Spleen (tissue), 11 donors: ENCODE measurements around the gene ABCB4. TPM values are rescaled to one million over a fixed set of nuclear protein-coding genes. Genes with fewer than 3 reads are reported as not detected.

ENCODE experiments used
- DNase-seq: peaks from one replicate; pipeline ENCODE4 v3.0.0-alpha.2; 2020
- H3K27ac ChIP-seq, 8 donors: fragments of 200-600 bp; sonication (generic) in 7 of 8; 1 replicate in 4 of 8; 2 replicates in 4 of 8; pipeline versions ENCODE4 v1.5.0 to v1.8.0; 2016 to 2021; ENCODE audit warnings: inconsistent platforms in 4 of 8, mild to moderate bottlenecking in 4 of 8, moderate library complexity in 1 of 8
- H3K27me3 ChIP-seq, 7 donors: fragments of 200-600 bp; sonication (generic) in 6 of 7; replicated peaks in 1 of 7; 1 replicate in 4 of 7; 2 replicates in 3 of 7; pipeline versions ENCODE4 v1.5.0 to v1.8.0; 2016 to 2021; ENCODE audit warnings: inconsistent platforms in 3 of 7, mild to moderate bottlenecking in 1 of 7
- H3K36me3 ChIP-seq, 6 donors: fragments of 200-600 bp; sonication (generic) in 5 of 6; 1 replicate in 4 of 6; 2 replicates in 2 of 6; pipeline versions ENCODE4 v1.5.0 to v1.8.0; 2016 to 2021; ENCODE audit warnings: inconsistent platforms in 2 of 6
- H3K4me1 ChIP-seq, 6 donors: fragments of 200-600 bp; sonication (generic) in 5 of 6; 1 replicate in 3 of 6; 2 replicates in 3 of 6; pipeline versions ENCODE4 v1.5.0 to v1.8.0; 2016 to 2021; ENCODE audit warnings: inconsistent platforms in 3 of 6
- H3K4me3 ChIP-seq, 8 donors: fragments of 200-600 bp; sonication (generic) in 7 of 8; 1 replicate in 4 of 8; 2 replicates in 4 of 8; pipeline versions ENCODE4 v1.5.0 to v1.8.0; 2016 to 2021; ENCODE audit warnings: inconsistent platforms in 4 of 8, mild to moderate bottlenecking in 4 of 8, moderate library complexity in 2 of 8
- H3K9me3 ChIP-seq, 8 donors: fragments of 200-600 bp; sonication (generic) in 7 of 8; 1 replicate in 4 of 8; 2 replicates in 4 of 8; pipeline versions ENCODE4 v1.5.0 to v1.8.0; 2016 to 2021; ENCODE audit warnings: inconsistent platforms in 4 of 8
- POLR2A ChIP-seq, 3 donors: fragments of 450-650 bp; IDR thresholded peaks; one replicate each; pipeline ENCODE4 v1.5.1; 2017; ENCODE audit warnings: antibody characterized with exemption in 3 of 3, mild to moderate bottlenecking in 1 of 3
- POLR2AphosphoS5 ChIP-seq, 3 donors: sonication (generic); formaldehyde crosslinking; IDR thresholded peaks; one replicate each; pipeline ENCODE4 v1.5.1; 2017; ENCODE audit warnings: antibody characterized with exemption in 3 of 3
- WGBS, 5 donors: extraction: QIAGEN DNeasy Blood & Tissue Kit in 3 of 5; methylation state at CpG; one replicate each; pipeline versions ENCODE4 v1.1.5 to v1.1.7; 2013 to 2018; 5-methylcytosine and 5-hydroxymethylcytosine counted together
- intact Hi-C: fragments of 100-400 bp; cut with DNase I; formaldehyde crosslinking; loops from one replicate; pipeline ENCODE4 v1.15.0; 2023; ENCODE audit warnings: low total_unique reads
- polyA plus RNA-seq, 3 donors: library from polyadenylated mRNA; stranded (reverse); fragments of 200-250 nt; gene quantifications; one replicate each; pipeline ENCODE4 v1.2.1, GENCODE V29; 2013
- total RNA-seq, 7 donors: library from RNA; depleted of rRNA in 3 of 7; stranded (reverse); fragments of >200 nt in 3 of 7; fragmentation: NEBNext Ultra II Directional in 4 of 7; extraction: Animal tissue kit (Norgen Biotek cat#: 25700) in 4 of 7; gene quantifications; one replicate each; pipeline versions ENCODE4 v1.1.0 to v1.2.1, GENCODE V29; 2016 to 2021
- TF ChIP-seq, protein P1 (sequence below), 11 experiments: fragments of 200-600 bp in 7 of 11; fragments of 450-650 bp in 4 of 11; sonication (generic) in 4 of 11; IDR thresholded peaks in 8 of 11; conservative IDR thresholded peaks in 3 of 11; 1 replicate in 7 of 11; 2 replicates in 4 of 11; pipeline versions ENCODE4 v1.4.0 to v1.8.0; 2016 to 2021; ENCODE audit warnings: antibody characterized with exemption in 11 of 11, inconsistent platforms in 4 of 11, mild to moderate bottlenecking in 1 of 11
- donor health status: healthy with polysubstance abuse.
- donor health status: DM: no; HTN: no; CAD: no; lungs with moderate emphysema.
- donor health status: DM: no; HTN: no; CAD: no.
- donor health status: Bipolar disorder and iron deficiency.
- donor health status: healthy.
- donor health status: DM: no; HTN: no; CAD: no.
- donor health status: DM: yes; HTN: yes; CAD: no.

ABCB4 gene
- total and polyA plus RNA-seq, 10 donors, result 12.1 to 37.5 (median 21.7) TPM

DNA sequence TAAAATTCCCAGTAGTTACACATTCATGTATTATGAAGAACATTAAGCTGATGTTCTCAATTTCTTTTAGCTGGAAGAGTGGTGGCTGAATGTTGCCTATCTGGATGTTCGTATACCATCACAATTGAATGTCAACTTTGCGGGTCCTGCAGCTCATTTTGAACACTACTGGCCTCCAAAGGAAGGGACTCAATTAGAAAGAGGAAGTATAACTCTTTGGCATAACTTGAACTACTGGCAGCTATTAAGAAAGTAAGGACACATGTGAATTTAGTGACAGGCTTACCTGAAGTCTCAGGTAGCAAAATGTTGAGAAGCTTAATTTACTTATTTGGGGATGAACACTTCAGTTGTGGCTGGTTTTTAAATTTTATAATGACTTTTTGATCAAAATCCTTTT is 114.2 kb downstream of the ABCB4 start:
- 83 to 96% (median 91%) methylated on average over 2 of the region's 2 CpGs for WGBS, 5 donors
- no peak overlapping the region for H3K4me3 ChIP-seq
- no peaks in the 10 kb centered on the region for H3K9me3 ChIP-seq
- no peaks in the 10 kb centered on the region for H3K4me1 ChIP-seq
- TF ChIP-seq, protein P1, sequence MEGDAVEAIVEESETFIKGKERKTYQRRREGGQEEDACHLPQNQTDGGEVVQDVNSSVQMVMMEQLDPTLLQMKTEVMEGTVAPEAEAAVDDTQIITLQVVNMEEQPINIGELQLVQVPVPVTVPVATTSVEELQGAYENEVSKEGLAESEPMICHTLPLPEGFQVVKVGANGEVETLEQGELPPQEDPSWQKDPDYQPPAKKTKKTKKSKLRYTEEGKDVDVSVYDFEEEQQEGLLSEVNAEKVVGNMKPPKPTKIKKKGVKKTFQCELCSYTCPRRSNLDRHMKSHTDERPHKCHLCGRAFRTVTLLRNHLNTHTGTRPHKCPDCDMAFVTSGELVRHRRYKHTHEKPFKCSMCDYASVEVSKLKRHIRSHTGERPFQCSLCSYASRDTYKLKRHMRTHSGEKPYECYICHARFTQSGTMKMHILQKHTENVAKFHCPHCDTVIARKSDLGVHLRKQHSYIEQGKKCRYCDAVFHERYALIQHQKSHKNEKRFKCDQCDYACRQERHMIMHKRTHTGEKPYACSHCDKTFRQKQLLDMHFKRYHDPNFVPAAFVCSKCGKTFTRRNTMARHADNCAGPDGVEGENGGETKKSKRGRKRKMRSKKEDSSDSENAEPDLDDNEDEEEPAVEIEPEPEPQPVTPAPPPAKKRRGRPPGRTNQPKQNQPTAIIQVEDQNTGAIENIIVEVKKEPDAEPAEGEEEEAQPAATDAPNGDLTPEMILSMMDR (IDR thresholded peaks at IDR 0.05 in 8 of 11, conservative IDR thresholded peaks at IDR 0.05 in 3 of 11), result no peak
- H3K27ac ChIP-seq, result no peak overlapping the region
- H3K36me3 ChIP-seq, result peaks cover 0 to 65% (median 11%) of the 10 kb centered on the region in 6 donors
- H3K27me3 ChIP-seq, result no peaks in the 10 kb centered on the region
- DNase-seq, result no peak
- intact Hi-C loops, result no loop called here

DNA sequence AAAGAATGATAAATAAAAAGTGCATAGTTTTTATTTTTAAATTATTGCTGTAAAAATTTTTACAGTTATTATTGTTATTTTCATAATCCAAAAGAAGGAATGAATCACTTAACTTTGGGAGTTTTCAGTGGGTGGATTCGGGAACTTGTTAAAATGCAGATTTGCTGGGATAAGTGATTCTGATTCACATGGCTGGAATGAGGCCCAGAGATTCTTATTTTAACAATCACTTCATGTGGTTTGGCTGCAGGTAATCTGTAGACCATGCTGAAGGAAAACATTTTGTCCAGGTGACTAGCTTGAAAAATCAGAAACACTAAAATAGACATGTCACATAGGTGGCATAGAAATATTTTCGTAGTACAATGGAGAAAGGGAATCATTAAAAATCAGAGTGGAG is 116.1 kb downstream of the ABCB4 start:
- H3K36me3 ChIP-seq, result peaks cover 0 to 68% (median 21%) of the 10 kb centered on the region in 6 donors
- TF ChIP-seq POLR2A (IDR thresholded peaks at IDR 0.05) (no peak), POLR2AphosphoS5 (IDR thresholded peaks at IDR 0.05) (no peak)
- TF ChIP-seq, protein P1 (IDR thresholded peaks at IDR 0.05 in 8 of 11, conservative IDR thresholded peaks at IDR 0.05 in 3 of 11), result no peak
- H3K27ac ChIP-seq, result no peak overlapping the region
- WGBS, 5 donors, result 94 to 99% (median 97%) methylated on average over 2 of the region's 2 CpGs
- intact Hi-C loops, result no loop called here
- no peak overlapping the region for H3K4me3 ChIP-seq
- no peaks in the 10 kb centered on the region for H3K27me3 ChIP-seq
- DNase-seq, result no peak
- H3K4me1 ChIP-seq, result no peaks in the 10 kb centered on the region
- peaks cover 0 to 17% (median 14%) of the 10 kb centered on the region in 8 donors for H3K9me3 ChIP-seq

DNA sequence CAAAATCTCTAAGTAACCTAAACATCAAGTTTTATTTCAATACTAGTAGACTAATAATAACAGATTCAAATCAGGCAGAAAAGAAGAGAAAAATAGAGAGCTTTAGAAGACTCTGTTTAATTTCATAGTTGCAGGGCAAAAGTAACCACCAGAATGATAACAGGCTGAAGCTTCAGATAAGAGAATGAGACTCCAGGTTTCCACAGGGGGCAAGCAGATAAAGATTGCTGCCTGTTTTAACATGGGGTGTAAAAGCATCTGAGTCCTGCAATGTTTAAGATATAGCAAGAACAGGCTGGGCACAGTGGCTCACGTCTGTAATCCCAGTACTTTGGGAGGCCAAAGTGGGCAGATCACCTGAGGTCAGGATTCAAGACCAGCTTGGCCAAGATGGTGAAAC is 119.0 kb downstream of the ABCB4 start:
- 71 to 100% (median 89%) methylated on average over 1 of the region's 1 CpG for WGBS, 5 donors
- intact Hi-C loops, result no loop called here
- Histone ChIP-seq H3K27ac (no peak overlapping the region), H3K36me3 (peaks cover 0 to 80% (median 30%) of the 10 kb centered on the region in 6 donors), H3K9me3 (peaks cover 0 to 30% (median 28%) of the 10 kb centered on the region in 8 donors), H3K27me3 (no peaks in the 10 kb centered on the region), H3K4me3 (no peak overlapping the region), H3K4me1 (no peaks in the 10 kb centered on the region)
- DNase-seq, result no peak
- TF ChIP-seq POLR2A (IDR thresholded peaks at IDR 0.05) (no peak), POLR2AphosphoS5 (IDR thresholded peaks at IDR 0.05) (no peak)
- TF ChIP-seq, protein P1 (IDR thresholded peaks at IDR 0.05 in 8 of 11, conservative IDR thresholded peaks at IDR 0.05 in 3 of 11), result no peak

DNA sequence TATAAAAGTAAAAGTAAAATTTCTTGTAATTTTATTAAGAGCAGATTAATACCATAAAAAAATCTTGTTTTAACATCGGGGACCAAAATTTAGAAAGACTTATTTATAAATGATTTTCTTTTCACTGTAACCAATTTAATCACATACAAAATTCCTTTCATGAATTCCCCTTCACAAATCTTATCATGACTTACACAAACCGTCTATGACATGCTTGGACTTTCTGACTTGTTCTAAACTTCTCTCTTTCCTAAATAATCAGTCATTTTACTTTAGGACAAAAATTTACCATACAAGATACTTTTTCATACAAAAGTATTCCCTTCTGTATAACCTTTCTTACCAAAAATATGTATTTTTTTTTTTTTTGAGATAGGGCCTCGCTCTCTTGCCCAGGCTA is 120.7 kb downstream of the ABCB4 start:
- no peak for TF ChIP-seq POLR2A (IDR thresholded peaks at IDR 0.05)
- no peak for TF ChIP-seq POLR2AphosphoS5 (IDR thresholded peaks at IDR 0.05)
- TF ChIP-seq, protein P1 (IDR thresholded peaks at IDR 0.05 in 8 of 11, conservative IDR thresholded peaks at IDR 0.05 in 3 of 11), result no peak
- no peaks in the 10 kb centered on the region for H3K27me3 ChIP-seq
- no peak overlapping the region for H3K27ac ChIP-seq
- H3K4me1 ChIP-seq, result no peaks in the 10 kb centered on the region
- no peak overlapping the region for H3K4me3 ChIP-seq
- DNase-seq, result no peak
- peaks cover 0 to 30% (median 28%) of the 10 kb centered on the region in 8 donors for H3K9me3 ChIP-seq
- WGBS, 5 donors, result 89 to 96% (median 96%) methylated on average over 3 of the region's 3 CpGs
- intact Hi-C loops, result no loop called here
- peaks cover 0 to 83% (median 44%) of the 10 kb centered on the region in 6 donors for H3K36me3 ChIP-seq

Other genes with a start within 250 kb of the ABCB4 start
- gene CROT, start 130.0 kb downstream of the ABCB4 start, total RNA-seq, result 10 to 100 TPM in 6 of 7 donors, 1 to 10 TPM in 1; 6.6 to 21.1 (median 12.5) TPM
- 1 to 10 TPM; 4.2 to 5.1 (median 4.8) TPM for gene CROT, start 130.0 kb downstream of the ABCB4 start, polyA plus RNA-seq
- 10 to 100 TPM in 5 of 7 donors, 1 to 10 TPM in 2; 4.7 to 25.6 (median 14.6) TPM for gene ABCB1, start 125.2 kb upstream of the ABCB4 start, total RNA-seq
- gene ABCB1, start 125.2 kb upstream of the ABCB4 start, polyA plus RNA-seq, result 1 to 10 TPM; 3.0 to 4.3 (median 3.3) TPM
- 1 to 10 TPM in 2 of 7 donors, under 1 TPM in 5; 0.30 to 1.2 (median 0.76) TPM for gene RUNDC3B, start 152.7 kb upstream of the ABCB4 start, total RNA-seq
- under 1 TPM; 0.08 to 0.26 (median 0.26) TPM for gene RUNDC3B, start 152.7 kb upstream of the ABCB4 start, polyA plus RNA-seq